ENCODE data around the gene NKX2-1. TPM values are rescaled to one million over a fixed set of nuclear protein-coding genes. Genes with fewer than 3 reads are reported as not detected.

The NKX2-1 gene
- total RNA-seq, 2 experiments from 2014 or later: not detected

- no peak for TF ChIP-seq CTCF (IDR thresholded peaks at IDR 0.05)
- H3K9me3 ChIP-seq (ENCODE audit: control insufficient read depth in 1 of 2, insufficient read depth in 1 of 2, low read length in 2 of 2): no peaks in the 10 kb centered on the region
- no peaks in the 10 kb centered on the region for H3K4me1 Mint-ChIP-seq (ENCODE audit: low read depth)
- ATAC-seq (ENCODE audit: poor library complexity) (no peak), DNase-seq (no peak)
- H3K4me3 ChIP-seq (ENCODE audit: low read length): no peak overlapping the region
- H3K4me1 ChIP-seq (ENCODE audit: insufficient read depth, low read length): no peaks in the 10 kb centered on the region
- H3K27ac Mint-ChIP-seq: no peak overlapping the region
- ChIA-PET CTCF (no interaction called here), POLR2A (no interaction called here)
- peaks cover 61% of the 10 kb centered on the region for H3K27me3 Mint-ChIP-seq
- H3K36me3 Mint-ChIP-seq (ENCODE audit: low read depth): no peaks in the 10 kb centered on the region
- intact Hi-C loops (cut with DNase I, micrococcal nuclease): no loop called here
- H3K27me3 ChIP-seq (ENCODE audit: control insufficient read depth in 1 of 2, insufficient read depth in 2 of 2, low read length in 2 of 2): peaks cover 0 to 10% of the 10 kb centered on the region in 2 experiments
- H3K36me3 ChIP-seq (ENCODE audit: insufficient read depth, low read length): no peaks in the 10 kb centered on the region
- H3K9me3 Mint-ChIP-seq: no peaks in the 10 kb centered on the region
- H3K27ac ChIP-seq (ENCODE audit: low read depth in 1 of 2, low read length in 2 of 2): no peak overlapping the region
- H3K4me3 Mint-ChIP-seq: no peak overlapping the region
Measured at GRCh38 chr14:36493761-36494160, 26.3 kb downstream of the NKX2-1 start.

GRCh38 chr14:36485773-36486172 lies 34.3 kb downstream of the NKX2-1 start:
- no peak overlapping the region for H3K27ac Mint-ChIP-seq
- Histone ChIP-seq H3K4me3 (ENCODE audit: low read length) (no peak overlapping the region), H3K36me3 (ENCODE audit: insufficient read depth, low read length) (no peaks in the 10 kb centered on the region), H3K27me3 (ENCODE audit: control insufficient read depth in 1 of 2, insufficient read depth in 2 of 2, low read length in 2 of 2) (peaks cover 2 to 11% of the 10 kb centered on the region in 2 experiments), H3K27ac (ENCODE audit: low read depth in 1 of 2, low read length in 2 of 2) (no peak overlapping the region), H3K9me3 (ENCODE audit: control insufficient read depth in 1 of 2, insufficient read depth in 1 of 2, low read length in 2 of 2) (no peaks in the 10 kb centered on the region), H3K4me1 (ENCODE audit: insufficient read depth, low read length) (no peaks in the 10 kb centered on the region)
- DNase-seq (no peak), ATAC-seq (ENCODE audit: poor library complexity) (no peak)
- CTCF ChIA-PET: no interaction called here
- peaks cover 47% of the 10 kb centered on the region for H3K27me3 Mint-ChIP-seq
- POLR2A ChIA-PET: no interaction called here
- H3K4me1 Mint-ChIP-seq (ENCODE audit: low read depth): no peaks in the 10 kb centered on the region
- no peak overlapping the region for H3K4me3 Mint-ChIP-seq
- no peak for TF ChIP-seq CTCF (IDR thresholded peaks at IDR 0.05)
- no peaks in the 10 kb centered on the region for H3K36me3 Mint-ChIP-seq (ENCODE audit: low read depth)
- intact Hi-C loops (cut with DNase I, micrococcal nuclease): no loop called here
- no peaks in the 10 kb centered on the region for H3K9me3 Mint-ChIP-seq

- no peak overlapping the region for H3K4me3 Mint-ChIP-seq
- no peaks in the 10 kb centered on the region for H3K9me3 ChIP-seq (ENCODE audit: control insufficient read depth in 1 of 2, insufficient read depth in 1 of 2, low read length in 2 of 2)
- ChIA-PET POLR2A (no interaction called here), CTCF (no interaction called here)
- peaks cover 0 to 2% of the 10 kb centered on the region in 2 experiments for H3K27me3 ChIP-seq (ENCODE audit: control insufficient read depth in 1 of 2, insufficient read depth in 2 of 2, low read length in 2 of 2)
- TF ChIP-seq CTCF (IDR thresholded peaks at IDR 0.05): no peak
- H3K4me1 ChIP-seq (ENCODE audit: insufficient read depth, low read length): no peaks in the 10 kb centered on the region
- H3K4me3 ChIP-seq (ENCODE audit: low read length): no peak overlapping the region
- H3K27ac ChIP-seq (ENCODE audit: low read depth in 1 of 2, low read length in 2 of 2): no peak overlapping the region
- DNase-seq (no peak), ATAC-seq (ENCODE audit: poor library complexity) (no peak)
- no peaks in the 10 kb centered on the region for H3K36me3 Mint-ChIP-seq (ENCODE audit: low read depth)
- H3K36me3 ChIP-seq (ENCODE audit: insufficient read depth, low read length): no peaks in the 10 kb centered on the region
- intact Hi-C loops (cut with DNase I, micrococcal nuclease): no loop called here
- H3K4me1 Mint-ChIP-seq (ENCODE audit: low read depth): no peaks in the 10 kb centered on the region
- peaks cover 22% of the 10 kb centered on the region for H3K27me3 Mint-ChIP-seq
- H3K9me3 Mint-ChIP-seq: no peaks in the 10 kb centered on the region
- no peak overlapping the region for H3K27ac Mint-ChIP-seq
Measured at GRCh38 chr14:36479344-36479743, 40.7 kb downstream of the NKX2-1 start.
